ENCODE measurements around the gene SLC17A9.

Gene SLC17A9

GRCh38 chr20:62941792-62942191 is 10.7 kb upstream of the SLC17A9 start:
- H3K27ac ChIP-seq = no peak overlapping the region
- H3K4me3 ChIP-seq = no peak overlapping the region
- peaks cover 62 to 71% (median 64%) of the 10 kb centered on the region in 11 experiments for H3K36me3 ChIP-seq
- peak overlapping the region in 4 of 11 experiments; percentile 0 to 50 (median 11); a peak in 3 of 22 replicates for H3K9ac ChIP-seq
- peaks cover 14 to 34% (median 22%) of the 10 kb centered on the region in 10 experiments for H3K4me1 ChIP-seq
- H3K9me3 ChIP-seq (replicated peaks in 1 of 11) = no peaks in the 10 kb centered on the region
- H3K27me3 ChIP-seq = no peaks in the 10 kb centered on the region
- TF ChIP-seq Cebpa-rat (IDR thresholded peaks at IDR 0.05) = no peak
- H4K20me1 ChIP-seq = peaks cover 62 to 91% (median 80%) of the 10 kb centered on the region in 11 experiments; a peak in 21 of 22 replicates
- H3K4me2 ChIP-seq = no peak overlapping the region

- no peaks in the 10 kb centered on the region for H3K27me3 ChIP-seq
- no peak overlapping the region for H3K4me3 ChIP-seq
- no peak for TF ChIP-seq Cebpa-rat (IDR thresholded peaks at IDR 0.05)
- H3K9ac ChIP-seq = peak overlapping the region in 4 of 11 experiments; percentile 0 to 50 (median 10); a peak in 3 of 22 replicates
- no peak overlapping the region for H3K4me2 ChIP-seq
- H3K27ac ChIP-seq = no peak overlapping the region
- H3K4me1 ChIP-seq = peaks cover 14 to 34% (median 21%) of the 10 kb centered on the region in 10 experiments
- H3K36me3 ChIP-seq = peaks cover 69 to 77% (median 71%) of the 10 kb centered on the region in 11 experiments
- no peaks in the 10 kb centered on the region for H3K9me3 ChIP-seq (replicated peaks in 1 of 11)
- peaks cover 67 to 93% (median 82%) of the 10 kb centered on the region in 11 experiments; a peak in 21 of 22 replicates for H4K20me1 ChIP-seq
These were observed 10.1 kb upstream of the SLC17A9 start for GRCh38 chr20:62942456-62942855.

GRCh38 chr20:62943396-62943795 is 9.1 kb upstream of the SLC17A9 start:
- H4K20me1 ChIP-seq = peaks cover 70 to 100% (median 87%) of the 10 kb centered on the region in 11 experiments; a peak in 21 of 22 replicates
- TF ChIP-seq Cebpa-rat (IDR thresholded peaks at IDR 0.05) = no peak

GRCh38 chr20:62944184-62944583 is 8.3 kb upstream of the SLC17A9 start:
- TF ChIP-seq Cebpa-rat (IDR thresholded peaks at IDR 0.05) = no peak
- peak overlapping the region in 1 of 11 experiments; percentile 3; a peak in 1 of 22 replicates for H3K9ac ChIP-seq
- no peak overlapping the region for H3K4me2 ChIP-seq
- peaks cover 86 to 95% (median 88%) of the 10 kb centered on the region in 11 experiments for H3K36me3 ChIP-seq
- no peak overlapping the region for H3K27ac ChIP-seq
- H3K4me3 ChIP-seq = no peak overlapping the region
- peaks cover 62 to 100% (median 79%) of the 10 kb centered on the region in 11 experiments; a peak in 21 of 22 replicates for H4K20me1 ChIP-seq
- H3K27me3 ChIP-seq = no peaks in the 10 kb centered on the region
- H3K4me1 ChIP-seq = peaks cover 9 to 31% (median 16%) of the 10 kb centered on the region in 10 experiments
- H3K9me3 ChIP-seq (replicated peaks in 1 of 11) = peaks cover 4 to 16% (median 10%) of the 10 kb centered on the region in 11 experiments; a peak in 19 of 22 replicates

More at GRCh38 chr20:62943396-62943795, 9.1 kb upstream of the SLC17A9 start:
- Histone ChIP-seq H3K9me3 (replicated peaks in 1 of 11) (peaks cover 0 to 8% (median 2%) of the 10 kb centered on the region in 11 experiments; a peak in 8 of 22 replicates), H3K9ac (0 out of 22 replicates have a peak overlapping the region, but pooled peaks of 1 of the 11 experiments have one; percentile 11), H3K36me3 (peaks cover 78 to 87% (median 80%) of the 10 kb centered on the region in 11 experiments), H3K4me1 (peaks cover 14 to 34% (median 21%) of the 10 kb centered on the region in 10 experiments), H3K27ac (no peak overlapping the region), H3K4me2 (no peak overlapping the region), H3K27me3 (no peaks in the 10 kb centered on the region), H3K4me3 (no peak overlapping the region)

GRCh38 chr20:62944746-62945145 is 7.8 kb upstream of the SLC17A9 start:
- Histone ChIP-seq H3K27ac (no peak overlapping the region), H3K4me1 (peaks cover 4 to 31% (median 16%) of the 10 kb centered on the region in 10 experiments), H3K9ac (no peak overlapping the region), H3K4me3 (no peak overlapping the region), H3K27me3 (no peaks in the 10 kb centered on the region), H3K36me3 (peaks cover 92 to 97% (median 94%) of the 10 kb centered on the region in 11 experiments), H4K20me1 (peaks cover 57 to 100% (median 74%) of the 10 kb centered on the region in 11 experiments; a peak in 20 of 22 replicates), H3K9me3 (replicated peaks in 1 of 11) (peaks cover 4 to 20% (median 16%) of the 10 kb centered on the region in 11 experiments; a peak in 19 of 22 replicates), H3K4me2 (no peak overlapping the region)
- TF ChIP-seq Cebpa-rat (IDR thresholded peaks at IDR 0.05) = no peak

GRCh38 chr20:62945771-62946339 is 6.7 kb upstream of the SLC17A9 start:
- Histone ChIP-seq H3K27me3 (no peaks in the 10 kb centered on the region), H3K9ac (no peak overlapping the region), H3K4me2 (no peak overlapping the region), H3K4me1 (peaks cover 4 to 26% (median 19%) of the 10 kb centered on the region in 10 experiments; a peak in 18 of 20 replicates), H3K9me3 (replicated peaks in 1 of 11) (peaks cover 4 to 20% (median 17%) of the 10 kb centered on the region in 11 experiments; a peak in 19 of 22 replicates), H3K36me3 (peaks cover 98 to 100% (median 100%) of the 10 kb centered on the region in 11 experiments), H4K20me1 (peaks cover 47 to 99% (median 64%) of the 10 kb centered on the region in 11 experiments; a peak in 19 of 22 replicates), H3K27ac (no peak overlapping the region), H3K4me3 (no peak overlapping the region)
- no peak for TF ChIP-seq Cebpa-rat (IDR thresholded peaks at IDR 0.05)

- Histone ChIP-seq H3K9ac (no peak overlapping the region), H3K9me3 (replicated peaks in 1 of 11) (peaks cover 4 to 20% (median 17%) of the 10 kb centered on the region in 11 experiments; a peak in 19 of 22 replicates), H3K4me2 (no peak overlapping the region), H3K27me3 (no peaks in the 10 kb centered on the region), H3K36me3 (peaks cover 87 to 93% (median 91%) of the 10 kb centered on the region in 11 experiments), H3K4me3 (no peak overlapping the region), H4K20me1 (peaks cover 37 to 90% (median 53%) of the 10 kb centered on the region in 11 experiments; a peak in 18 of 22 replicates), H3K4me1 (peaks cover 15 to 31% (median 24%) of the 10 kb centered on the region in 10 experiments), H3K27ac (no peak overlapping the region)
- no peak for TF ChIP-seq Cebpa-rat (IDR thresholded peaks at IDR 0.05)
These were observed 5.6 kb upstream of the SLC17A9 start for GRCh38 chr20:62946918-62947317.

- no peaks in the 10 kb centered on the region for H3K27me3 ChIP-seq
- no peak overlapping the region for H3K9ac ChIP-seq
- H4K20me1 ChIP-seq = peaks cover 29 to 82% (median 45%) of the 10 kb centered on the region in 11 experiments; a peak in 18 of 22 replicates
- H3K9me3 ChIP-seq (replicated peaks in 1 of 11) = peaks cover 4 to 20% (median 17%) of the 10 kb centered on the region in 11 experiments; a peak in 19 of 22 replicates
- peaks cover 20 to 36% (median 27%) of the 10 kb centered on the region in 10 experiments for H3K4me1 ChIP-seq
- no peak overlapping the region for H3K4me3 ChIP-seq
- no peak overlapping the region for H3K4me2 ChIP-seq
- no peak overlapping the region for H3K27ac ChIP-seq
- H3K36me3 ChIP-seq = peaks cover 79 to 85% (median 83%) of the 10 kb centered on the region in 11 experiments
- no peak for TF ChIP-seq Cebpa-rat (IDR thresholded peaks at IDR 0.05)
These were observed 4.8 kb upstream of the SLC17A9 start for GRCh38 chr20:62947532-62948300.
